Ovary (tissue), 9 donors: ENCODE results near the gene NUP210. TPM values are rescaled to one million over a fixed set of nuclear protein-coding genes. Genes with fewer than 3 reads are reported as not detected.

Source experiments
- DNase-seq, 5 donors: peaks; one replicate each; pipeline ENCODE4 v3.0.0-alpha.2; 2019 to 2020
- H3K27ac ChIP-seq, 2 donors: fragments of 200-600 bp; one replicate each; pipeline versions ENCODE4 v1.5.1 to v1.8.0; 2019 to 2022
- H3K27me3 ChIP-seq: fragments of 200-600 bp; one replicate; pipeline ENCODE4 v1.8.0; 2022
- H3K36me3 ChIP-seq: fragments of 200-600 bp; sonication (generic); one replicate; pipeline ENCODE4 v1.5.1; 2019
- H3K4me1 ChIP-seq: one replicate; pipeline ENCODE4 v1.8.1; 2013; ENCODE audit warnings: mild to moderate bottlenecking, moderate library complexity; ENCODE audit not compliant: insufficient read depth
- H3K4me3 ChIP-seq: fragments of 200-600 bp; sonication (generic); one replicate; pipeline ENCODE4 v1.5.1; 2017
- H3K9me3 ChIP-seq, 2 donors: fragments of 200-600 bp in 1 of 2; sonication (generic) in 1 of 2; one replicate each; pipeline versions ENCODE4 v1.5.1 to v1.8.1; 2013 to 2019; ENCODE audit warnings: mild to moderate bottlenecking in 1 of 2, moderate library complexity in 1 of 2
- CTCF ChIP-seq, 3 donors: fragments of 450-650 bp in 2 of 3; fragments of 200-600 bp in 1 of 3; IDR thresholded peaks; one replicate each; pipeline versions ENCODE4 v1.5.1 to v1.8.0; 2016 to 2022; ENCODE audit warnings: antibody characterized with exemption in 3 of 3, mild to moderate bottlenecking in 1 of 3
- EP300 ChIP-seq: sonication (generic); formaldehyde crosslinking; IDR thresholded peaks from one replicate; pipeline ENCODE4 v1.6.1; 2017; ENCODE audit warnings: antibody characterized with exemption
- POLR2A ChIP-seq: fragments of 450-650 bp; IDR thresholded peaks from one replicate; pipeline ENCODE4 v1.6.1; 2017; ENCODE audit warnings: antibody characterized with exemption, mild to moderate bottlenecking, moderate library complexity
- WGBS, 3 donors: extraction: QIAGEN DNeasy Blood & Tissue Kit in 1 of 3; methylation state at CpG; one replicate each; pipeline versions ENCODE4 v1.1.5 to v1.1.7; 2013 to 2017; 5-methylcytosine and 5-hydroxymethylcytosine counted together
- intact Hi-C, 4 donors: fragments of 100-400 bp; cut with DNase I; formaldehyde crosslinking; loops; one replicate each; pipeline versions ENCODE4 v1.11.0 to v1.15.1; 2022 to 2023
- polyA plus RNA-seq, 2 donors: library from polyadenylated mRNA; stranded (reverse); fragments of 200-250 nt in 1 of 2; fragments of 350-450 nt in 1 of 2; fragmentation: Illumina TruSeq in 1 of 2; extraction: RNeasy Lipid Tissue Mini Kit (QIAGEN cat#74804) in 1 of 2; gene quantifications; one replicate each; pipeline ENCODE4 v1.2.3, GENCODE V29; 2013 to 2014
- total RNA-seq, 7 donors: library from RNA; depleted of rRNA in 2 of 7; stranded (reverse); fragments of >200 nt in 2 of 7; fragmentation: NEBNext Ultra II Directional in 3 of 7; extraction: Animal tissue kit (Norgen Biotek cat#: 25700) in 3 of 7; gene quantifications; one replicate each; pipeline versions ENCODE4 v1.1.0 to v1.2.4, GENCODE V29; 2016 to 2023
- donor health status: DM: no; HTN: no; CAD: no; lungs with moderate emphysema.
- donor health status: DM: no; HTN: no; CAD: no.
- donor health status: Bipolar disorder and iron deficiency.
- donor health status: DM: yes; HTN: yes; CAD: no.
- donor health status: DM: no; HTN: no; CAD: no.
- donor health status: DM: yes; HTN: yes; CAD: no.

Gene NUP210
- total and polyA plus RNA-seq, 9 donors, result 1.4 to 5.8 (median 3.2) TPM

GRCh38 chr3:13332158-13332557 is 88.0 kb downstream of the NUP210 start:
- H3K36me3 ChIP-seq, result no peaks in the 10 kb centered on the region
- no peaks in the 10 kb centered on the region for H3K4me1 ChIP-seq
- 66 to 78% (median 69%) methylated on average over 8 of the region's 8 CpGs for WGBS, 3 donors
- intact Hi-C loops, result no loop called here
- TF ChIP-seq EP300 (no peak), CTCF (IDR thresholded peaks at IDR 0.05) (no peak), POLR2A (no peak)
- H3K27me3 ChIP-seq, result no peaks in the 10 kb centered on the region
- DNase-seq, result no peak
- no peak overlapping the region for H3K27ac ChIP-seq
- H3K9me3 ChIP-seq, result no peaks in the 10 kb centered on the region
- H3K4me3 ChIP-seq, result no peak overlapping the region

GRCh38 chr3:13329746-13330145 is 90.4 kb downstream of the NUP210 start:
- H3K36me3 ChIP-seq, result no peaks in the 10 kb centered on the region
- intact Hi-C loops, result no loop called here

GRCh38 chr3:13325892-13326443 is 94.2 kb downstream of the NUP210 start:
- TF ChIP-seq EP300 (no peak), CTCF (IDR thresholded peaks at IDR 0.05) (no peak), POLR2A (no peak)
- H3K9me3 ChIP-seq, result no peaks in the 10 kb centered on the region
- no peak overlapping the region for H3K4me3 ChIP-seq
- no peaks in the 10 kb centered on the region for H3K36me3 ChIP-seq
- no peaks in the 10 kb centered on the region for H3K4me1 ChIP-seq
- no peak overlapping the region for H3K27ac ChIP-seq
- no peak for DNase-seq
- intact Hi-C loops, result no loop called here
- 75 to 90% (median 88%) methylated on average over 7 of the region's 7 CpGs for WGBS, 3 donors
- H3K27me3 ChIP-seq, result no peaks in the 10 kb centered on the region

More at GRCh38 chr3:13329746-13330145, 90.4 kb downstream of the NUP210 start:
- H3K4me3 ChIP-seq, result no peak overlapping the region
- TF ChIP-seq POLR2A, result no peak
- TF ChIP-seq EP300, result no peak
- TF ChIP-seq CTCF (IDR thresholded peaks at IDR 0.05), result no peak
- 85 to 95% (median 92%) methylated on average over 5 of the region's 5 CpGs for WGBS, 3 donors
- DNase-seq, result no peak
- no peak overlapping the region for H3K27ac ChIP-seq
- H3K27me3 ChIP-seq, result no peaks in the 10 kb centered on the region
- no peaks in the 10 kb centered on the region for H3K9me3 ChIP-seq
- no peaks in the 10 kb centered on the region for H3K4me1 ChIP-seq

GRCh38 chr3:13324835-13325501 is 95.2 kb downstream of the NUP210 start:
- 76 to 85% (median 83%) methylated on average over 11 of the region's 11 CpGs for WGBS, 3 donors
- H3K36me3 ChIP-seq, result no peaks in the 10 kb centered on the region

More at GRCh38 chr3:13324835-13325501, 95.2 kb downstream of the NUP210 start:
- intact Hi-C loops, result no loop called here
- TF ChIP-seq EP300 (no peak), CTCF (IDR thresholded peaks at IDR 0.05) (no peak), POLR2A (no peak)
- no peak for DNase-seq
- no peak overlapping the region for H3K27ac ChIP-seq
- no peaks in the 10 kb centered on the region for H3K4me1 ChIP-seq
- no peaks in the 10 kb centered on the region for H3K9me3 ChIP-seq
- H3K4me3 ChIP-seq, result no peak overlapping the region
- no peaks in the 10 kb centered on the region for H3K27me3 ChIP-seq
